ENCODE data around the gene MAPK8IP3.

DNA sequence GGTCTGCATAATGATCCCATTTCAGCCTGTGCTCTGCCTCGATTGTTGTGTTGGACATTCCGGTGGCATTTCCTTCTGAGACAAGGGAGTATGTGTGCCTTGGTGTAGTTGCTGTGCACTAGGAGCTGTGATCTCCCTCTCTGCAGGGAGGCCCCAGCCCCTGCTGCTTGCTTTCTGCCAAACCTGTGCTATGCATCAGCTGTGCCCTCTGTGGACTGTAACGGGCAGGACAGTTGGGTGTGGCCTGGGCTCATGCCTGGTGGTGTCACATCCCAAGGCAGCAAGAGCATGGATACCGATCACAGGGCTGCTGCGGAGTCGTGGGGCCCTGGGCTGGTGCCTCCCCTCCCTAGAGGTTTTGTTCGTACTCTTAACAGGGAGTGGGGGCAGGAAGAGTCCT lies 31.7 kb upstream of the MAPK8IP3 start:
- TF ChIP-seq, protein P1, sequence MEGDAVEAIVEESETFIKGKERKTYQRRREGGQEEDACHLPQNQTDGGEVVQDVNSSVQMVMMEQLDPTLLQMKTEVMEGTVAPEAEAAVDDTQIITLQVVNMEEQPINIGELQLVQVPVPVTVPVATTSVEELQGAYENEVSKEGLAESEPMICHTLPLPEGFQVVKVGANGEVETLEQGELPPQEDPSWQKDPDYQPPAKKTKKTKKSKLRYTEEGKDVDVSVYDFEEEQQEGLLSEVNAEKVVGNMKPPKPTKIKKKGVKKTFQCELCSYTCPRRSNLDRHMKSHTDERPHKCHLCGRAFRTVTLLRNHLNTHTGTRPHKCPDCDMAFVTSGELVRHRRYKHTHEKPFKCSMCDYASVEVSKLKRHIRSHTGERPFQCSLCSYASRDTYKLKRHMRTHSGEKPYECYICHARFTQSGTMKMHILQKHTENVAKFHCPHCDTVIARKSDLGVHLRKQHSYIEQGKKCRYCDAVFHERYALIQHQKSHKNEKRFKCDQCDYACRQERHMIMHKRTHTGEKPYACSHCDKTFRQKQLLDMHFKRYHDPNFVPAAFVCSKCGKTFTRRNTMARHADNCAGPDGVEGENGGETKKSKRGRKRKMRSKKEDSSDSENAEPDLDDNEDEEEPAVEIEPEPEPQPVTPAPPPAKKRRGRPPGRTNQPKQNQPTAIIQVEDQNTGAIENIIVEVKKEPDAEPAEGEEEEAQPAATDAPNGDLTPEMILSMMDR (IDR thresholded peaks at IDR 0.05): no peak
- TF ChIP-seq POLR2AphosphoS5 (IDR thresholded peaks at IDR 0.05) (no peak), POLR2A (IDR thresholded peaks at IDR 0.05) (no peak)
